ENCODE results near the gene MAP1A.

- no peak for TF ChIP-seq TAF1 (IDR thresholded peaks at IDR 0.05; ENCODE audit: borderline replicate concordance, insufficient read depth, low read length)
- TF ChIP-seq POLR2AphosphoS5 (IDR thresholded peaks at IDR 0.05; ENCODE audit: low read depth, low read length), result no peak
- no peak for TF ChIP-seq SIN3A (IDR thresholded peaks at IDR 0.05; ENCODE audit: borderline replicate concordance, insufficient read depth, low read length)
- TF ChIP-seq REST (IDR thresholded peaks at IDR 0.05; ENCODE audit: insufficient read depth in 1 of 2, low read depth in 2 of 2, low read length in 2 of 2), result no peak
Observed at GRCh38 chr15:43552986-43553385, 35.6 kb downstream of the MAP1A start.

All from PFSK-1 (cell line).